Mammary epithelial cell (primary cell): ENCODE results near the gene ATAD5.

Source experiments
- CTCF ChIP-seq, 2 donors: IDR thresholded peaks in 1 of 2; conservative IDR thresholded peaks in 1 of 2; 2 replicates each; pipeline ENCODE4 v1.5.1; 2011 to 2012; ENCODE audit warnings: inconsistent platforms in 2 of 2, low read length in 2 of 2, mild to moderate bottlenecking in 2 of 2, control low read depth in 1 of 2, low read depth in 1 of 2; ENCODE audit not compliant: insufficient read depth in 1 of 2; ENCODE audit errors: extremely low read depth in 1 of 2
- EZH2 ChIP-seq: IDR thresholded peaks from 2 replicates; pipeline ENCODE4 v1.6.1; 2012; ENCODE audit warnings: low read length, inconsistent platforms, borderline replicate concordance

- TF ChIP-seq CTCF (conservative IDR thresholded peaks at IDR 0.05 in 1 of 2, IDR thresholded peaks at IDR 0.05 in 1 of 2; ENCODE audit: extremely low read depth in 1 of 2, insufficient read depth in 1 of 2, low read depth in 1 of 2, low read length in 2 of 2) (no peak), EZH2 (no peak)
Observed at GRCh38 chr17:30894236-30894635, 62.5 kb downstream of the ATAD5 start.
